T-helper 17 cell (primary cell): ENCODE data around the gene PDIA6. TPM values are rescaled to one million over a fixed set of nuclear protein-coding genes. Genes with fewer than 3 reads are reported as not detected.
"Not testable (repeated sequence)": the region's sequence is repeated elsewhere in the genome, so short reads cannot be mapped to it uniquely, and the experiment has no call there.

Experiments used
- ATAC-seq: fragments of 150-1000 bp; cut with Tn5 transposase; 2 replicates; pipeline ENCODE4 v1.10.0; 2021; ENCODE audit warnings: mild to moderate bottlenecking, moderate library complexity
- DNase-seq, 3 donors: peaks; one replicate each; pipeline versions ENCODE4 v3.0.0 to v3.0.0-alpha.2; 2020 to 2021
- H3K9me3 ChIP-seq: one replicate; pipeline ENCODE4 v1.7.0; 2013; ENCODE audit warnings: low read length, mild to moderate bottlenecking; ENCODE audit not compliant: control insufficient read depth, poor library complexity, severe bottlenecking
- H3K27ac Mint-ChIP-seq: one replicate; pipeline ENCODE4 v1.8.0; 2022; ENCODE audit warnings: mild to moderate bottlenecking, moderate library complexity, mixed read lengths
- H3K27me3 Mint-ChIP-seq: one replicate; pipeline ENCODE4 v1.8.0; 2022; ENCODE audit warnings: mixed read lengths
- H3K36me3 Mint-ChIP-seq: one replicate; pipeline ENCODE4 v1.8.0; 2022; ENCODE audit warnings: low read depth, mixed read lengths
- H3K4me1 Mint-ChIP-seq: one replicate; pipeline ENCODE4 v1.8.0; 2022; ENCODE audit warnings: mild to moderate bottlenecking, mixed read lengths
- H3K4me3 Mint-ChIP-seq: one replicate; pipeline ENCODE4 v1.8.0; 2022; ENCODE audit warnings: mild to moderate bottlenecking, moderate library complexity, mixed read lengths
- total RNA-seq, 4 donors: library from RNA in 2 of 4; stranded (reverse) in 2 of 4; gene quantifications; one replicate each; pipeline ENCODE4 v1.2.3 and lab custom pipeline; 2022 to 2026

The PDIA6 gene
- total RNA-seq, 2 donors from 2014 or later = 53.3 to 57.4 TPM

GRCh38 chr2:10792660-10793400, 19.8 kb downstream of the PDIA6 start:
- no peak for ATAC-seq

GRCh38 chr2:10792001-10792634, 20.5 kb downstream of the PDIA6 start:
- Mint-ChIP-seq H3K36me3 (peaks cover 3% of the 10 kb centered on the region), H3K27ac (peak overlapping the region; percentile 93), H3K27me3 (no peaks in the 10 kb centered on the region), H3K4me3 (no peak overlapping the region), H3K4me1 (peaks cover 34% of the 10 kb centered on the region)
- ATAC-seq (peak; percentile 46), DNase-seq (no peak)
- H3K9me3 ChIP-seq = no peaks in the 10 kb centered on the region

More at GRCh38 chr2:10792660-10793400, 19.8 kb downstream of the PDIA6 start:
- Mint-ChIP-seq H3K36me3 (no peaks in the 10 kb centered on the region), H3K4me1 (peaks cover 34% of the 10 kb centered on the region), H3K4me3 (peak overlapping the region; percentile 31), H3K27ac (peak overlapping the region; percentile 93), H3K27me3 (no peaks in the 10 kb centered on the region)
- DNase-seq = no peak
- H3K9me3 ChIP-seq = no peaks in the 10 kb centered on the region

- DNase-seq (no peak), ATAC-seq (peak; percentile 82)
- H3K36me3 Mint-ChIP-seq = peaks cover 3% of the 10 kb centered on the region
- no peaks in the 10 kb centered on the region for H3K9me3 ChIP-seq
- H3K27ac Mint-ChIP-seq = peak overlapping the region; percentile 93
- peaks cover 28% of the 10 kb centered on the region for H3K4me1 Mint-ChIP-seq
- peak overlapping the region; percentile 82 for H3K4me3 Mint-ChIP-seq
- no peaks in the 10 kb centered on the region for H3K27me3 Mint-ChIP-seq
These were observed 22.2 kb downstream of the PDIA6 start for GRCh38 chr2:10790228-10790973.

- Mint-ChIP-seq H3K27ac (no peak overlapping the region), H3K4me3 (no peak overlapping the region), H3K4me1 (peaks cover 28% of the 10 kb centered on the region), H3K36me3 (peaks cover 3% of the 10 kb centered on the region), H3K27me3 (no peaks in the 10 kb centered on the region)
- DNase-seq (no peak), ATAC-seq (no peak)
- no peaks in the 10 kb centered on the region for H3K9me3 ChIP-seq
These were observed 23.7 kb downstream of the PDIA6 start for GRCh38 chr2:10788855-10789254.

GRCh38 chr2:10787176-10787968, 25.2 kb downstream of the PDIA6 start:
- ATAC-seq (no peak), DNase-seq (no peak)
- peak overlapping the region; percentile 19 for H3K27ac Mint-ChIP-seq
- H3K27me3 Mint-ChIP-seq = no peaks in the 10 kb centered on the region
- H3K9me3 ChIP-seq = no peaks in the 10 kb centered on the region
- H3K4me3 Mint-ChIP-seq = no peak overlapping the region
- peaks cover 3% of the 10 kb centered on the region for H3K36me3 Mint-ChIP-seq
- peaks cover 22% of the 10 kb centered on the region for H3K4me1 Mint-ChIP-seq

- H3K27me3 Mint-ChIP-seq = no peaks in the 10 kb centered on the region
- peaks cover 13% of the 10 kb centered on the region for H3K4me1 Mint-ChIP-seq
- ATAC-seq (no peak), DNase-seq (no peak)
- H3K4me3 Mint-ChIP-seq = no peak overlapping the region
- peak overlapping the region; percentile 9 for H3K27ac Mint-ChIP-seq
- H3K9me3 ChIP-seq = no peaks in the 10 kb centered on the region
- peaks cover 3% of the 10 kb centered on the region for H3K36me3 Mint-ChIP-seq
These were observed 26.2 kb downstream of the PDIA6 start for GRCh38 chr2:10786240-10786982.

- H3K4me1 Mint-ChIP-seq = peaks cover 3% of the 10 kb centered on the region
- no peaks in the 10 kb centered on the region for H3K9me3 ChIP-seq
- H3K4me3 Mint-ChIP-seq = no peak overlapping the region
- peak overlapping the region; percentile 62 for H3K27ac Mint-ChIP-seq
- peaks cover 3% of the 10 kb centered on the region for H3K36me3 Mint-ChIP-seq
- no peaks in the 10 kb centered on the region for H3K27me3 Mint-ChIP-seq
- DNase-seq (no peak), ATAC-seq (no peak)
These were observed 27.3 kb downstream of the PDIA6 start for GRCh38 chr2:10785260-10785659.

GRCh38 chr2:10784719-10785118, 27.9 kb downstream of the PDIA6 start:
- no peak for ATAC-seq
- DNase-seq = no peak
- Mint-ChIP-seq H3K27me3 (no peaks in the 10 kb centered on the region), H3K27ac (peak overlapping the region; percentile 62), H3K4me1 (no peaks in the 10 kb centered on the region), H3K4me3 (no peak overlapping the region), H3K36me3 (peaks cover 3% of the 10 kb centered on the region)
- no peaks in the 10 kb centered on the region for H3K9me3 ChIP-seq

- Mint-ChIP-seq H3K27ac (no peak overlapping the region), H3K4me1 (peaks cover 2% of the 10 kb centered on the region)
These were observed 29.2 kb downstream of the PDIA6 start for GRCh38 chr2:10783421-10783820.

GRCh38 chr2:10781746-10782145, 30.8 kb downstream of the PDIA6 start:
- H3K9me3 ChIP-seq = no peaks in the 10 kb centered on the region

More at GRCh38 chr2:10783421-10783820, 29.2 kb downstream of the PDIA6 start:
- DNase-seq (no peak), ATAC-seq (no peak)
- no peak overlapping the region for H3K4me3 Mint-ChIP-seq
- no peaks in the 10 kb centered on the region for H3K27me3 Mint-ChIP-seq
- H3K9me3 ChIP-seq = no peaks in the 10 kb centered on the region
- H3K36me3 Mint-ChIP-seq = peaks cover 3% of the 10 kb centered on the region

GRCh38 chr2:10780821-10781220, 31.8 kb downstream of the PDIA6 start:
- not testable (repeated sequence) for ATAC-seq, H3K4me3 Mint-ChIP-seq, H3K27ac Mint-ChIP-seq, H3K36me3 Mint-ChIP-seq, H3K4me1 Mint-ChIP-seq, H3K9me3 ChIP-seq, H3K27me3 Mint-ChIP-seq, DNase-seq

More at GRCh38 chr2:10781746-10782145, 30.8 kb downstream of the PDIA6 start:
- H3K27me3 Mint-ChIP-seq = no peaks in the 10 kb centered on the region
- H3K27ac Mint-ChIP-seq = no peak overlapping the region
- ATAC-seq = no peak
- H3K4me1 Mint-ChIP-seq = peaks cover 2% of the 10 kb centered on the region
- DNase-seq = no peak
- no peak overlapping the region for H3K4me3 Mint-ChIP-seq
- H3K36me3 Mint-ChIP-seq = no peaks in the 10 kb centered on the region

- Mint-ChIP-seq H3K36me3 (no peaks in the 10 kb centered on the region), H3K4me1 (peaks cover 2% of the 10 kb centered on the region), H3K27me3 (no peaks in the 10 kb centered on the region), H3K4me3 (no peak overlapping the region), H3K27ac (no peak overlapping the region)
- DNase-seq (no peak), ATAC-seq (no peak)
- no peaks in the 10 kb centered on the region for H3K9me3 ChIP-seq
These were observed 32.1 kb downstream of the PDIA6 start for GRCh38 chr2:10780491-10780820.
